Measurements from ENCODE around the gene BACE1. TPM values are rescaled to one million over a fixed set of nuclear protein-coding genes. Genes with fewer than 3 reads are reported as not detected.

Gene BACE1
- total RNA-seq = 34.1 and 44.4 TPM in 2 replicates

DNA sequence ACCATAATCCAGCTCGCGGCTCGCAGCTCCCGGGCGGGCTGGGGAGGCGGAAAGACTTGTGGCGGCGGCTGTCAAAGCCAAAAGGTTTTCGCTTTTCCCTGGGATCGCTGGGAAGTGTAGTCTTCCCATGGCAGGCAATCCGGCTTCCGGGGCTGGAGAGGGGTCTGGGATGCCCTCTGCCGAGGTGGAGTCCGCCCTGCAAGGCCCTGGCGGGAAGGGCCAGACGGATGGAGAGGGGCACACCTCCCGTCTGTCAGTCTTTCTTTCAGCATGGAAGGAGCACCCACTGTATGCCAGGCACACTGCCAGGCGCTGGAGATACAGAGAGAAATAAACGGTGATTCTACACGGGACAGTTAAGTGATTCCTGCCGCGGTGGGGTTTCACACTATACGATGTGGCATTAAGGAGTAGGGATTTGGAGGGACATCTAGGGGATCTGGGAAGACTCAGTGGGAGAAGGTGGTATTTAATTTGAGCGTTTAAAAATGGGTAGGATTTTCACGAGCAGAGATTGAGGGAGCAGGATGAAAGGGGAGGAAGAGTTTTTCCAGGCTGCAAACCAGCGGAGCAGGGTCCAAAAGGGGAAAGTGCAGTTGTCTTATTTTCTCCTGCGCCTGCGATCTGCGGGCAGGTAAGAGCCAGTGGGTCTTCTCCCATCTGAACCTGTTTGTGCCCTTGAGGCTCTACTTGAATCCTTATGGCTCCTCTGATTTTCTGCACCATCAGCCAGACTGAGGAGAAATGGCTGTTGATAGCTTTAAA lies at the start of gene BACE1:
BACE1 (minus strand) TSS at position 60 of the 765 bp plus-strand sequence. CDS start 461 bp downstream, outside the sequence.

DNA sequence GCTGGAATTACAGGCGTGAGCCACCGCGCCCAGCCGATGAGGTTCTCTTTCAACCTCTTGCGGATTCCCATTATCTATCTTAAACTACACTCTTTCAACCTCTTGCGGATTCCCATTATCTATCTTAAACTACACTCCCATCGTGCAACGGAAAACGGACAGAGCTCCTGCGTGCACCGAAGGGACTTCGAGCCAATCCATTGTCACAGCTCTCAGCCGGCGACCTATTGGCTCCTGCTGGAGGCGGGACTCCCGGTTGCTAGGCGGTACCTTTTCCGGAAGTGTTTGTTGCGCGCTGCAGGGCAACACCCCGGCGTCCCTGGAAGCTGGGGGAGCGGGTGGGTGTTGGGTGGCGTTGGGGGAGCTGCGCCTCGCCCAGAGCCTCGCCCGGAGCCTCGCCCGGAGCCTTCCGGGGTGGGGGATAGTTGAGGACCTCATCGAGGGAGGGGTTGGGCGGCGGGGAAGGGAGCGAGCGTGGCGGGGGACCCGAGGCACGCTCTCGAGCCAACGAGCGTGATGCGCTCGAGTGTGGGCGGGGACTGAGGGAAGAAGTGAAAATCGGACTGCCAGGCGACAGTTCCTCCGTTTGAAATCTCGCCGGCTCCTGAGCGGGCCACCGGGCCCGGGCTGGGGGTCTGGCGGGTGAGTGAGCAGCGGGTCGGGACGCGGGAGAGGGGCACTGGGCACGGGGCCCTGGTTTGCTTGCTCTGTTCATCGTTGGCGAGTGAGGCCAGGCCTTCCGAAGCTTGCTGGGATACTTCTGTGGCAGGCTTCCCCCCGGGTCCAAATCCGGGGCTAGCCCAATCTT lies 11.7 kb upstream of the BACE1 start, which contains the start of gene CEP164:
CEP164 (plus strand) TSS at position 288 of the 808 bp plus-strand sequence. CDS start 10,733 bp downstream, outside the sequence.

DNA sequence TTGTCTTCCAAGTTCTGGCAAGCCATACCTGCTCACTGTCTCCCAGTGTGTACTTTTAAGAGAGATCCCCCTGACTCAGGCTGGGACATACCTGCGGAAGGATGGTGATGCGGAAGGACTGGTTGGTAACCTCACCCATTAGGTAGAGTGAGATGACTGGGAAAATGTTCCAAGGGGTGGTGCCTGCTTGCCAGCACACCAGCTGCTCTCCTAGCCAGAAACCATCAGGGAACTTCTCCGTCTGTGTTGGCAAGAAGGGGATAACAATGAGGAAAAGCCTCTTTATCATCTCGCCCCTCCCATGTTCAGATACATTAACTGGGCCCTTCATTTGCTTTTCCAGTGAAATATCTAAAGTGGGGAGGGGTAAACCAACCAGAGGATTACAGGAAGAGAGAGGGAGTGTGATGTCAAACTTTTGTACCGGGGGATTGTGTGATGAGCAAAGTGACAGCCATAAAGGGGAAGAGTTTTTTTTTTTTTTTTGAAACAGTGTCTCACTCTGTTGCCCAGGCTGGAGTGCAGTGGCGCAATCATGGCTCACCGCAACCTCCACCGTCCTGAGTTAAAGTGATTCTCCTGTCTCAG lies 25.2 kb downstream of the BACE1 start, which contains the start of gene BACE1-AS:
BACE1-AS (plus strand) TSS at position 538 of the 588 bp plus-strand sequence.

Other genes with a start within 250 kb of the BACE1 start
- gene SIK3, start 217.8 kb downstream of the BACE1 start, total RNA-seq = 16.6 and 36.9 TPM in 2 replicates
- 139 and 201 TPM in 2 replicates for gene PAFAH1B2, start 172.0 kb downstream of the BACE1 start, total RNA-seq
- 19.6 and 35.8 TPM in 2 replicates for gene SIDT2, start 137.5 kb downstream of the BACE1 start, total RNA-seq
- 3,181 and 4,352 TPM in 2 replicates for gene TAGLN, start 116.9 kb downstream of the BACE1 start, total RNA-seq
- gene PCSK7, start 84.2 kb downstream of the BACE1 start, total RNA-seq = 58.2 and 70.0 TPM in 2 replicates
- 9.8 and 12.8 TPM in 2 replicates for gene RNF214, start 83.6 kb downstream of the BACE1 start, total RNA-seq
- gene BACE1-AS, start 24.9 kb downstream of the BACE1 start, total RNA-seq = 2.4 and 4.7 TPM in 2 replicates
- 32.4 and 37.6 TPM in 2 replicates for gene CEP164, start 11.6 kb upstream of the BACE1 start, total RNA-seq